A549 (cell line): Measurements from ENCODE around the gene CHRNB2.

ENCODE experiments used
- BHLHE40 ChIP-seq: IDR thresholded peaks from 2 replicates; pipeline ENCODE4 v1.6.1; 2012; ENCODE audit warnings: low read depth, low read length, inconsistent platforms
- CTCF ChIP-seq: fragments of >200 bp; sonication (Bioruptor Twin); formaldehyde crosslinking; IDR thresholded peaks from 3 replicates; pipeline ENCODE4 v1.5.1; 2016
- ELK1 ChIP-seq: fragments of 150-350 bp; IDR thresholded peaks from 2 replicates; pipeline ENCODE4 v1.6.1; 2014; ENCODE audit warnings: low read depth, mild to moderate bottlenecking, low read length
- HMGXB4 ChIP-seq: fragments of 250-450 bp; sonication (Bioruptor Pico); IDR thresholded peaks from 2 replicates; pipeline ENCODE4 v1.5.0; 2021; ENCODE audit warnings: mild to moderate bottlenecking, moderate library complexity, borderline replicate concordance
- MAFK ChIP-seq: fragments of 450-650 bp; IDR thresholded peaks from 2 replicates; pipeline ENCODE4 v1.6.1; 2014; ENCODE audit not compliant: partially characterized antibody
- MAX ChIP-seq: IDR thresholded peaks from 2 replicates; pipeline ENCODE4 v1.6.1; 2012
- MYC ChIP-seq: IDR thresholded peaks from 2 replicates; pipeline ENCODE4 v1.6.1; 2012; ENCODE audit warnings: mild to moderate bottlenecking, inconsistent platforms, low read length, improper control_type of control experiment, borderline replicate concordance
- NPAS2 ChIP-seq: fragments of 250-450 bp; sonication (Bioruptor Pico); IDR thresholded peaks from 2 replicates; pipeline ENCODE4 v1.8.0; 2022; ENCODE audit warnings: mild to moderate bottlenecking, moderate library complexity, borderline replicate concordance
- RCOR1 ChIP-seq: fragments of 150-350 bp; IDR thresholded peaks from 2 replicates; pipeline ENCODE4 v1.6.1; 2014; ENCODE audit warnings: antibody characterized with exemption, low read length, low read depth
- SMC3 ChIP-seq: fragments of >200 bp; sonication (Bioruptor Twin); formaldehyde crosslinking; IDR thresholded peaks from 3 replicates; pipeline ENCODE4 v1.6.1; 2018; ENCODE audit warnings: inconsistent platforms

- TF ChIP-seq SMC3 (no peak), MYC (no peak), MAX (no peak), BHLHE40 (no peak), CTCF (no peak), MAFK (no peak), RCOR1 (no peak), NPAS2 (CRISPR knock-in tag) (no peak), ELK1 (no peak), HMGXB4 (CRISPR knock-in tag) (no peak)
Measured at GRCh38 chr1:154591206-154591605, 23.6 kb downstream of the CHRNB2 start.
